Measurements from ENCODE around the gene POLD4.
A peak's percentile ranks its signal among the peaks of the same experiment; 100 is the strongest.
"Not testable (repeated sequence)": the region's sequence is repeated elsewhere in the genome, so short reads cannot be mapped to it uniquely, and the experiment has no call there.

Gene POLD4

GRCh38 chr11:67320691-67321090 lies 32.7 kb downstream of the POLD4 start:
- H3K36me3 ChIP-seq (replicated peaks): no peaks in the 10 kb centered on the region
- TF ChIP-seq CTCF (IDR thresholded peaks at IDR 0.05; ENCODE audit: low read depth, low read length, missing control alignments): no peak
- in situ Hi-C loops (cut with HindIII; ENCODE audit: low pct_ligation_motif_present, low sequenced_read_pairs): no loop called here
- no peak overlapping the region for H3K27ac ChIP-seq
- no peak overlapping the region for H3K4me3 ChIP-seq (ENCODE audit: low read depth, low read length)
- H3K27me3 ChIP-seq (replicated peaks): no peaks in the 10 kb centered on the region
- DNase-seq: no peak

GRCh38 chr11:67320011-67320410 lies 33.3 kb downstream of the POLD4 start:
- no peak for DNase-seq
- TF ChIP-seq CTCF (IDR thresholded peaks at IDR 0.05; ENCODE audit: low read depth, low read length, missing control alignments): no peak

GRCh38 chr11:67318876-67319275 lies 34.5 kb downstream of the POLD4 start:
- H3K27ac ChIP-seq; DNase-seq; H3K4me3 ChIP-seq (ENCODE audit: low read depth, low read length); H3K36me3 ChIP-seq (replicated peaks); H3K27me3 ChIP-seq (replicated peaks); in situ Hi-C loops (cut with HindIII; ENCODE audit: low pct_ligation_motif_present, low sequenced_read_pairs): not testable (repeated sequence)

More at GRCh38 chr11:67320011-67320410, 33.3 kb downstream of the POLD4 start:
- H3K27ac ChIP-seq: no peak overlapping the region
- no peaks in the 10 kb centered on the region for H3K36me3 ChIP-seq (replicated peaks)
- in situ Hi-C loops (cut with HindIII; ENCODE audit: low pct_ligation_motif_present, low sequenced_read_pairs): no loop called here
- no peak overlapping the region for H3K4me3 ChIP-seq (ENCODE audit: low read depth, low read length)
- H3K27me3 ChIP-seq (replicated peaks): no peaks in the 10 kb centered on the region

- no peak for DNase-seq
- Histone ChIP-seq H3K27ac (no peak overlapping the region), H3K36me3 (replicated peaks) (no peaks in the 10 kb centered on the region), H3K27me3 (replicated peaks) (no peaks in the 10 kb centered on the region), H3K4me3 (ENCODE audit: low read depth, low read length) (peak overlapping the region; percentile 85)
- no peak for TF ChIP-seq CTCF (IDR thresholded peaks at IDR 0.05; ENCODE audit: low read depth, low read length, missing control alignments)
- in situ Hi-C loops (cut with HindIII; ENCODE audit: low pct_ligation_motif_present, low sequenced_read_pairs): no loop called here
These were observed 35.3 kb downstream of the POLD4 start for GRCh38 chr11:67317888-67318555.

- peak; percentile 91 for DNase-seq
- peak; percentile 89 for TF ChIP-seq CTCF (IDR thresholded peaks at IDR 0.05; ENCODE audit: low read depth, low read length, missing control alignments)
- Histone ChIP-seq H3K27ac (peak overlapping the region; percentile 55), H3K36me3 (replicated peaks) (no peaks in the 10 kb centered on the region), H3K27me3 (replicated peaks) (no peaks in the 10 kb centered on the region), H3K4me3 (ENCODE audit: low read depth, low read length) (peak overlapping the region; percentile 85)
- in situ Hi-C loops (cut with HindIII; ENCODE audit: low pct_ligation_motif_present, low sequenced_read_pairs): no loop called here
These were observed 36.0 kb downstream of the POLD4 start for GRCh38 chr11:67317205-67317887.

- H3K36me3 ChIP-seq (replicated peaks): no peaks in the 10 kb centered on the region
- in situ Hi-C loops (cut with HindIII; ENCODE audit: low pct_ligation_motif_present, low sequenced_read_pairs): no loop called here
- DNase-seq: no peak
- H3K27ac ChIP-seq: peak overlapping the region; percentile 55
- no peaks in the 10 kb centered on the region for H3K27me3 ChIP-seq (replicated peaks)
- TF ChIP-seq CTCF (IDR thresholded peaks at IDR 0.05; ENCODE audit: low read depth, low read length, missing control alignments): no peak
- peak overlapping the region; percentile 85 for H3K4me3 ChIP-seq (ENCODE audit: low read depth, low read length)
These were observed 36.5 kb downstream of the POLD4 start for GRCh38 chr11:67316882-67317204.

Measured in brain microvascular endothelial cell (primary cell).